ENCODE measurements around the gene HIC2. TPM values are rescaled to one million over a fixed set of nuclear protein-coding genes. Genes with fewer than 3 reads are reported as not detected.

The HIC2 gene
- 2.3 to 3.1 TPM (median 2.9 TPM) in 5 replicates for total RNA-seq (2022; extraction: Qiagen RNA extraction; ENCODE audit: low read depth)

GRCh38 chr22:21417227-21417746 is at the start of gene HIC2:
Gene HIC2, plus strand, starts transcription at chr22:21417371. Its CDS starts 25,461 bp downstream, at chr22:21442832.

GRCh38 chr22:21383701-21384467 is 33.3 kb upstream of the HIC2 start, which contains the start of gene RIMBP3B:
Gene RIMBP3B, plus strand, starts transcription at chr22:21383751. Its CDS starts 108 bp downstream, at chr22:21383859.

GRCh38 chr22:21467337-21468193 is 50.4 kb downstream of the HIC2 start, which contains the start of gene TMEM191C:
Gene TMEM191C, plus strand, starts transcription at chr22:21467387. Its CDS starts 73 bp downstream, at chr22:21467460.

Other genes starting within 250 kb of the HIC2 start
- 0.24 to 0.63 TPM (median 0.32 TPM) in 5 replicates for gene RIMBP3B, start 33.6 kb upstream of the HIC2 start, total RNA-seq (2022; extraction: Qiagen RNA extraction; ENCODE audit: low read depth)
- 0.49 to 1.5 TPM (median 0.74 TPM) in 5 replicates for gene TMEM191C, start 50.0 kb downstream of the HIC2 start, total RNA-seq (2022; extraction: Qiagen RNA extraction; ENCODE audit: low read depth)
- gene RIMBP3C, start 134.1 kb downstream of the HIC2 start, total RNA-seq (2022; extraction: Qiagen RNA extraction; ENCODE audit: low read depth) = 0.11 to 0.37 TPM (median 0.24 TPM) in 5 replicates
- gene UBE2L3, start 150.3 kb downstream of the HIC2 start, total RNA-seq (2022; extraction: Qiagen RNA extraction; ENCODE audit: low read depth) = 63.7 to 71.5 TPM (median 64.9 TPM) in 5 replicates
- 39.9 to 56.8 TPM (median 53.7 TPM) in 5 replicates for gene YDJC, start 212.7 kb downstream of the HIC2 start, total RNA-seq (2022; extraction: Qiagen RNA extraction; ENCODE audit: low read depth)
- gene CCDC116, start 215.4 kb downstream of the HIC2 start, total RNA-seq (2022; extraction: Qiagen RNA extraction; ENCODE audit: low read depth) = 0.09 TPM in 1 of 5 replicates, not detected in the others
- 39.4 to 56.4 TPM (median 53.2 TPM) in 5 replicates for gene SDF2L1, start 224.9 kb downstream of the HIC2 start, total RNA-seq (2022; extraction: Qiagen RNA extraction; ENCODE audit: low read depth)
- gene PPIL2, start 248.6 kb downstream of the HIC2 start, total RNA-seq (2022; extraction: Qiagen RNA extraction; ENCODE audit: low read depth) = 17.7 to 21.8 TPM (median 20.6 TPM) in 5 replicates